Retina (tissue), 1 donor: ENCODE data around the gene NT5E.

Experiments used
- DNase-seq: peaks from one replicate; pipeline ENCODE4 v3.0.0-alpha.2; 2016

The NT5E gene

DNA sequence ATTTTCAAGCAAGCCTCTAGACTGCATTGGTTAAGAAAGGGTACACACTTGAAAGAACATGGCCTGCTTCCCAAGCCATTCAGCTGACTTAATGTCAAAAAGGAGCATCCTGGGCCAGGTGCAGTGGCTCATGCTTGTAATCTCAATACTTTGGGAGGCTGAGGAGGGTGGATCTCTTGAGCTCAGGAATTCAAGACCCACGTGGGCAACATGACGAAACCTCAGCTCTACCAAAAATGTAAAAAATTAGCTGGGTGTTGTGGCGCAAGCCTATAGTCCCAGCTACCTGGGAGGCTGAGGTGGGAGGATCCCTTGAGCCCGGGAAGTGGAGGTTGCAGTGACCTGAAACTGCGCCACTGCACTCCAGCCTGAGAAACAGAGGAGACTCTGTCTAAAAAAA, 26.9 kb upstream of the NT5E start:
- DNase-seq = no peak

DNA sequence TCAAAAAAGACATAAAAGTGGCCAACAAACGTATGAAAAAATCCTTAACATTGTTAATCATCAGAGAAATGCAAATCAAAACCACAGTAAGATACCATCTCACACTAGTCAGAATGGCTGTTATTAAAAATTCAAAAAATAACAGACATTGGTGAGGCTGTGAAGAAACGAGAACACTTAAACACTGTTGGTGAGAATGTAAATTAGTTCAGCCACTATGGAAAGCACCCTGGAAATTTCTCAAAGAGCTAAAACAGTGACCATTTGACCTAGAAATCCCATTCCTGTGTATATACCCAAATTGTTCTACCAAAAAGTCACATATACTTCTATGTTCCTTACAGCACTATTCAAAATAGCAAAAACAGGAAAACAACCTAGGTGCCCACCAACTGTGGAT, 24.9 kb upstream of the NT5E start:
- DNase-seq = no peak

DNA sequence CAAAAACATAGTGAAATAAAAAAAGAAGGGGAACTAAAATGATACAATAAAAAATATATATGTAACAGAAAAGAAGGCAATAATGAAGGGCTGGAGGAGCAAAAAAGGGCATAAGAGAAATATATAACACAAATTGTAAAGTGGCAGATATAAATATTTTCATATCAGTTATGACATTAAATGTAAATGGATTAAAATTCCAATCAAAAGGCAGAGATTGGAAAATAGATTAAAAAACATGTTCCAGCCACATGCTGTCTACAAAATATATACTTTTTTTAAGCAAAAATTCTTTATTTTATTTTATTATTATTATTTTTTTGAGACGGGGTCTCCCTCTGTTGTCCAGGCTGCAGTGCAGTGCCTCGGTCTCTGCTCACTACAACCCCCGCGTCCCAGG, 23.9 kb upstream of the NT5E start:
- DNase-seq = no peak

DNA sequence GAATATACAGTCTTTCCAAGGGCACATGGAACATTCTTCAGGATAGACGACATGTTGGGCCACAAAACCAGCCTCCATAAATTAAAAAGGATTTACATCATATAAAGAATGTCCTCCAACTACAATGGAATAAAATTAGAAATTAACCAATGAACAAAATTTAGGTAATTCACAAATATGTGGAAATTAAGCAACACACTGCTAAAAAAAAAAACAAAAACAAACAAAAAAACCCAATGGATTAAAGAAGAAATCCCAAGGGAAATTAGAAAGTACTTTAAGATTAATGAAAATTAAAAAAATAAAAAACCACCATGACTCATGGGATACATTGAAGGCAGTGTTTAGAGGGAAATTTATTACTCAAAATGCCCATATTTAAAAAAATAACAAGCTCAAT, 21.4 kb upstream of the NT5E start:
- DNase-seq = no peak

DNA sequence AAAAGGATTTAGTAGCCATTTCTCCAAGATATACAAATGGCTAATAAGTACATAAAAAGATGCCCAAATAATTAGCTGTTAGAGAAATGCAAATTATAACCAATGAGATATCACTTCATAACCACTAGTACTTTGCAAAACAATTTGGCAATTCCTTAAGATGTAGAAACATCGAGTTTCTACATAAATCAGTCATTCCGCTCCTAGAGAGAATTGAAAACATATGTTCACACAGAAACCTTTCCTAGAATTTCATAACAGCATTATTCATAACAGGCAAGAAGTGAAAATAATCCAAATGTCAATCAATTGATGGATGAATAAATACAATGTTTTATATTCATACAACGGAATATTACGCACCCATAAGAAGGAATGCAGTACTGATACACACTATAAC, 20.5 kb upstream of the NT5E start:
- no peak for DNase-seq

DNA sequence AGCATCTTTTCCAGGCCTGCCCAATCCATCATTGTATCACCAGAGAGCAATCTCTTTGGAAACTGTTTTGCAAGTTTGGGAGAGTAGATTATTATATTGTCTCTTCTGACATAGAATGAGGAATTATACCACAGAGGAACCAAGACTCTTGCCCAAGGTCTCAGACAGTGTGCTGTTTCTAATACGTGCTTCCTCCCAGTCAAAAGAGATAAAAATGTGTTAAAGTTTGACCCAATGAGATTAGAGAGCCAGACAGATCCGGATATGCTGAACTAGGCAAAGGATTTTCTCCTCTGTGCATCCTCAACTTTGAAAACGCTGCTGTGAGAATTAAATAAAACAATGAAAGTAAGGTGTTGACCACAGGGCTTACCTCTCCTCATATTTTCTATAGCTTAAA, 18.6 kb upstream of the NT5E start:
- no peak for DNase-seq

DNA sequence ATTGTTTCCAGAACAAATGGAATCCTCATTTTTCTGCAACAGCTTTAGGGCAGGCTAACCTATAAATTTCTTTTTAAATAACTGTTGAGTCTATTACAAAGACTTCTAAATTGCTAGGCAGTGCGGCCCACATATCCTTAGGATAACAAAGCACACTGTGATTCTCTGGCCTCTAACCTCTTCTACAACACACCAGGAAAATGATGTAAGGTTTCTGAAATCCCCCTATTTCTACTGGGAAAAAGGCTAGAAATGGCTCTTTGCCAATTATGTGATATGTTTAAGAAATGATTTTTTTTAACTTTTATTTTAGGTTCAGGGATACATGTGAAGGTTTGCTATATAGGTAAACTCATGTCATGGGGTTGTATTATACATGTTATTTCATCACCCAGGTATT, 17.3 kb upstream of the NT5E start:
- DNase-seq = no peak

DNA sequence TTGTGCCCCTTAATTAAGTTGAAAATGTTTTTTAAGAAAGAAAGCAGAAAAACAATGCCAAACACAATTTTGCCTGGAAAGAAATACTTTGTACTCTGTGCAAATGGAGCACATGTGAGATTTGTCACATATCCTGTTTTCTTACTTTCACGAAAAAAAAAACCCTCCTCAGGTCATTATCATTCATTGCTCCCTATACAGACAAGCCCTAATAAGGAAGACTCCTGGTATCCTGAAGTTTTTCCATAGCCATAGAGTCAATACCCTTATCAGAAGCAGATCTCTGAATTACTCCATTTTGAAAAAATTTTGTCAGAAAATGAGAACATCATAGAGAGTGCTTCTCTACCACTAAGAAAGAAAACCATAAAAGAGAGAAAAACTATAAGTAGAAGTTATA, 14.0 kb upstream of the NT5E start:
- no peak for DNase-seq

DNA sequence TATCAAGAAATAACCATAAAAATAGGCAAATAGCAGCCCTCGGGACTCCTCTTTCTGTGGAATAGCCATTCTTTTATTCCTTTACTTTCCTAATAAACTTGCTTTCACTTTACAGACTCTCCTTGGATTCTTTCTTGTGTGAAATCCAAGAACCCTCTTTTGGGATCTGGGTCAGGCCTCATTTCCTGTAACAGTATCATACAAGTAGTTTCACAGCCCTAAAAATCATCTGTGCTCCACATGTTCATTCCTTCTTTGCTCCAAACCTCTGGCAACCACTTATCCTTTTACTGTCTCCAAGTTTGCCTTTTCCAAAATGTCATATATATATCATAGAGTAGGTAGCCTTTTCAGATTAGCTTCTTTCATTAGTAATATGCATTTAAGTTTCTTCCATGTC, 13.5 kb upstream of the NT5E start:
- DNase-seq = no peak

DNA sequence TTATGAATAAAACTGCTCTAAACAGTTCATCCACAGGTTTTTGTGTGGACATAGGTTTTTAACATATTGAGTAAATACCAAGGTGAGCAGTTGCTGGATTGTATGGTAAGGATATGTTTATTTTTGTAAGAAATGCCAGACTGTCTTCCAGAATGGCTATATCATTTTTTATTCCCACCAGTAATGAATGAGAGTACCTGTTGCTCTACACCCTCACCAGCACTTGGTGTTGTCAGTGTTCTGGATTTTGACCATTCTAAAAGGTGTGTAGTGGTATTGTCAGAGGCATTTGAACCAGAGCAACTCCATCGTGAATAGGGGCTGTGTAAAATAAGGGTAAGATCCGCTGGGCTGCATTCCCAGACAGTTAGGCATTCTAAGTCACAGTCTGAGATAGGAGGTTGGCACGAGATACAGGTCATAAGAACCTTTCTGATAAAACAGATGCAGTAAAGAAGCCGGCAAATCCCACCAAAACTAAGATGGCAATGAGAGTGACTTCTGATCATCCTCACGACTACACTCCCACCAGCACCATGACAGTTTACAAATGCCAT, 12.9 kb upstream of the NT5E start:
- DNase-seq = no peak

DNA sequence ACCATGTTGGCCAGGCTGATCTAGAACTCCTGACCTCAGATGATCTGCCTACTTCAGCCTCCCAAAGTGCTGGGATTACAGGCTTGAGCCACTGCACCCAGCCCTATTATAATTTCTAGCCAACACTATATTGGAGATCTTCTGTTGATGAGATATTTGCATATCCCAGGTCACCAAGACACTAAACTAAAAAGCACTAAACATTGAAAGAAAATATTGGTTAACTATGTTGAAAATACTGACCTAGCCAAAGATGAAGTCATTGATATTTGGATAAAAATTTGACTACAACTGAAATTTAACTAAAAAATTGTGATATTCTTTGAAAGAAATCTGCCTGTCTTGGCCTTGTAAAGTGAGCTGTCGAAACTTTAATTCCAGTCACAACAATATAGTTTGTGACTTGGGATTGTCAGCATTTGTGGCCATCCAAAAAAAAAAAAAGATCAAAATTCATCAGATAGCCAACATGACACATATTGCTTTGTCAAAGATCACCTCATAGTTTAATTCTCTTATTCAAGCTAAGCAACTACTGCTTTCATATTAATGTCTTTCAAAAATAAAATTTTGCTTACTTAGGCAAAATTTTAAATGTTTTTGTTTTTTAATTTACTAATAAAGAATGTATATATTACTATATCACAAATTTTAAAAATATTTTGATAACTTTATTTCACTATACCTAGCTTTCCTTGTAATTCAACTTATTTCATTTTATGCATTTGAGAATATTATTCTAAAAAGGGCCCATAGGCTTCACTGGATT, 6.3 kb upstream of the NT5E start:
- DNase-seq = no peak

DNA sequence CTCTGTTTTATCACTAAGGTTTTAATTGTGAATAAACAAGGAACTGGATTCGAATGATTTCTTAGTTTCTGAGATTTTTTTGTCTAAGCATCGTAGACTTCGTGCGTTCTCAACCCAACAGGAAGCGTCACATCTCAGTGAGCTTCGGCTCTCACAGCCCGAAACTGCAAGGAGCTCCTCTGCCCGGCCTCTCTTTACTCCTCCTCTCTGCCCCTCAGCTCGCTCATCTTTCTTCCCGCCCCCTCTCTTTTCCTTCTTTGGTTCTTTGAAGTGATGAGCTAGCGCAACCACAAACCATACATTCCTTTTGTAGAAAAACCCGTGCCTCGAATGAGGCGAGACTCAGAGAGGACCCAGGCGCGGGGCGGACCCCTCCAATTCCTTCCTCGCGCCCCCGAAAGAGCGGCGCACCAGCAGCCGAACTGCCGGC, 480 bp upstream of the NT5E start:
- DNase-seq = no peak

DNA sequence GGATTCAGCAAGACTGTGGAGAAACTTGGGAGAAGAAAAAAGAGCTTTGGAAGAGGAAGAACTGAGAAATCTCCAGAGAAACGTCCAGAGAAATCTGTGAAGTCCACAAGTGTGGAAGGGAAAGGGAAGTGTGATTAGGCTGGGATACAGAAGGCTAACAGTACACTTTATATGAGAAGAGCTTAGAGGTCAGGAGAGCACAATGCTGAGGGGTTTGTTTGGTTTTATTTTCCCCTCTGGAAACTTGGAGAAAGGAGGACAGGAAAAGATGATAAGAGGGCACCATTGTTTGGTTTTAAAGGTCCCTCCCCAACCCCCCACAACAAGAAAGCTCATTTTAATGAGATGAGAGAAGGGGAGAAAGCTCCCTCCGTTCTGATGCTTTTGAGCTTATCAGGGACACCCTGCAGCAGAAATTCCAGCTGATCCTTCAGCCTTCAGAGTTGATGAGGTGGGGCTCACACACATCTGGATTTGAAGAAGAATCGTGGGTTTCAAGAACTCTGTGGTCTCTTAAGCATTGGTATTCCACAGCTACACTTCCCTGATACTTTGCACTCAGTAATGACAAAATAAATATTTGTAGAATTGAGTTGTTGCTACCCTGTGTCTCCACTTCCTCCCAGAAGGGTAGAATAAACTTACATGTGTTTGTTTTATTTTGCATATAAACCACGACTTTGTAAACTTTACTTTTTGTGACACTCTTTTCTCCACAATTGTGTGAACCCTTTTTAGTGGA, 1.9 kb downstream of the NT5E start:
- DNase-seq = no peak

DNA sequence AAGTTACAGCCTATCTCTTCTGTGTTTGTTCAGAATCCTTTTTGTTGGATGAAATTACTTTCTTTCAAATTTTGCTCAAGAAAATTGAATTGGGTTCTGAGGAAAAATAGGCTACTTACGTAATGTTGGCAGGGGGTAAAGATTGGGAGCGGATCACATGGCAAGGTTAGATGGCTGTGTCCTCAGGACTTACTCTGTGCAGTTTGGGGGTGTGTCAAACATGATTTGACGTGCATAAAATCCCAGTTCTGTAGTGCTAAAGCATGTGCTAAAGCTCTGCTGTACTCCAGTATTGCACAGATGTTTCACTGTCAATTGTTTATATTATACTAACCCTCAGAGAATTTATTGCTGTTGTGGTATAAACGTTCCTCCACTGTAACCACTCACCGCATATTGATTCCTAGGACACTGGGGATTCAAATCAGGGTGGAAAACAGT, 2.6 kb downstream of the NT5E start:
- DNase-seq = no peak

DNA sequence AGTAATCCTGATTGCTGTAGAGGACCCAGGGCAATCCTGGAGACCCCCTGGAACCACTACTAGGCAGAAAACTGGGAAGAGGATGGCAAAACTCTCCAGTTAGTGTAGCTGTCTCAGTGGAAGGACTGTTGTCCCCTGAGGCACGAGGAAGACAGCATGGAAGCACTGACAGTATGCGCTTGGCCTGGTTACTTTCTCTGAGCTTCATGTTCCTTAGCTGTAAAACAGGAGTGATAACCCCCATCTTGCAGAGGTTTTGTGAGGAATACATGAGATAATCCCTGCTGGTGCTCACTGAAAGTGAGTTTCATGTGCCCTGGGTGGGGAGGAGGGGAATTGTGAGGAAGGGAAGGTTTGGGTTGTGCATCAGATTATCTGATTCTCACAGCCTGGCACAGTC, 3.2 kb downstream of the NT5E start:
- DNase-seq = no peak

DNA sequence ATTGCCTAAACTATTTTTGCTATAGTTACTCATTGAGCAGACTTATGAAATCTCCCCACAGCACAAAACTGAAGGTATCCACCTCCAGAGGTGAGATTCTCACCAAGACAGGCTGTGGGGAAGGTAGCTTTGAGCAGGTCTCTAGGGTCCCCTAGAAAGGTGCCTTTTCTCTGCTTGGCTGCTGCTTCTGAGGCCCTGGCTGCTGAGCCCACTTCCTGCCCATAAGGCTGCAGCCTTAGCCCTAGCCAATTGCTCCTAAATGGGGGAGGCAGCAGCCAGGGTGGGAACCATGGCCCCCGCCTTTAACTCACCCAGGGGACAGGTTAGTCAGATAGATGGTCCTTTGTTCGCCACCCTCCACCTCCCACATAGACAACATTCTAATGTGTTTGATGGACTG, 3.6 kb downstream of the NT5E start:
- no peak for DNase-seq

DNA sequence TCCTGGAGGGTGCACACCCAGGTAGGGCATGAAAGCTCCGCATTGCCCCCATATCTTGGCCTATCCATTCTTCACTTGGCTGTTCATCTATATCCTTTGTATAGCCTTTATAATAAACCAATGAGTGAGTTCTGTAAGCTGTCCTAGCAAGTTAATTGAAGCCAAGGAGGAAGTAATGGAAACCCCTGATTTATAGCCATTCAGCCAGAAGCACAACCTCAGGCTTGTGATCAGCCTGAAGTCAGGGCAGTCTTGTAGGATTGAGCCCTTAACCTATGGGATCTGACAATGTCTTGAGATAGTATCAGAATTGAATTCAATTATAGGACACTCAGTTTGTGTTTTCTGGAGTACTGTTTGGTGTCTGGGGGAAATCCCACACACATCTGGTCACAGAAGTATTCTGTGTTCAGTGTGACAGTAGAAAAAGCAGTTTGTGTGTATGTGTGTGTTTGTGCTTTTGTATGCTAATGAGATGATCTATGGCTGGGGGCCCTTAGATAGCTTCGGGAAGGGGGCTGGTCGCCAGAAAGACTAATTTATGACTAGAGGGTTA, 5.7 kb downstream of the NT5E start:
- DNase-seq = no peak

DNA sequence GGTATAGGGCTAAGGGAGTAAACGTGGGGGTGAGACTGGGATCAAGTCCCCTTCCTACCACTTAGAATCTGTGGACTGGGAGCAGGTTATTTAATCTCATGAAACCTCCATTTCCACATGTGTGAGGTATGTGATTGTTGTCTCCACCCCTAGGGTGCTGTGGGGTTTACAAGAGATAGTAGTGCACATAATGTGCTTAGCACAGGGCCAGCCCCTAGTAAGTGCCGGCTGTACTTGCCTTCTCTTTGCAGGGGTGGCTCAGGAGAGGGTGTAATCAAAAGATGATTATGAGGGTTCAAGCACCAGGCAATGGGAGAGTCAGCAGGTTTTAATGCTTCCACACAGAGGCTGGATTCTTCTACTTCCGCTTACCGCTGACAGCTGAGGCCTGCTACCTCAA, 6.9 kb downstream of the NT5E start:
- DNase-seq = no peak

DNA sequence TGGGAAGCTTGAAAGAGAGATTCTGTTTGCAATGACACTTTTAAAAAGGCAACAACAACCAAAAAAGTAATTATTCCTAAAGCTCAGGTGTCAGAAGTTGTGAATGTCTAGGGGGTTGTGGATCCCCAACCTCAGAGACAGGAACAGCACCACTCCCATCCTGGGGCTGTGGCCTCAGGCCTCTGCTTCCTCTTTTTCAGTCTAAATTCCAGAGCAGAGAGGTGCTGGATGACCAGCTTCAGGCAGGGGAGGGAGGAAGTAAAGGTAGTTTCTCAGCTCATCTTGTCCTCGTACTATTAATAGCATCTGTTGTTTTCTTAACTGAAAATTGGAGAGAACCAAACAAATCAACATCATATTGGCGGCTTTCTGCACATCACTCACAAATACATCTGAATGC, 8.3 kb downstream of the NT5E start:
- no peak for DNase-seq

DNA sequence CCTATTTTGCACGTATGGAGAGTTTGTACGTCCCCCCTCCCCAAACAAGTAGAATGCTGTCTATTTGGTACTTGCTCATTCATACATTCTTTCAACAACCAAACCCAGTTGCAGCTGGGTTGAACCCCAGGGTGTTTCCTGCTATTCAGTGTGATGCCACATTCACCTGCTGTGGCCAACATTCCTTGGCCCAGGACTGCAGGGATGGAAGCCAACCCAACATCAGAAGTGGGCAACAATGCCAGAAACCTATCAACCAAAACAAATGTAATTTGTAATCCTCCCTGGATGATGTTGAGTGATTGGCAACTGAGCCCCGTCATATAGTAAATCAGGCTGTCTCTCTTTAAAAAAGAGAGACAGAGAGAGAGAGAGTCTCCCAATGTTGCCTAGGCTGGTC, 8.9 kb downstream of the NT5E start:
- DNase-seq = no peak

DNA sequence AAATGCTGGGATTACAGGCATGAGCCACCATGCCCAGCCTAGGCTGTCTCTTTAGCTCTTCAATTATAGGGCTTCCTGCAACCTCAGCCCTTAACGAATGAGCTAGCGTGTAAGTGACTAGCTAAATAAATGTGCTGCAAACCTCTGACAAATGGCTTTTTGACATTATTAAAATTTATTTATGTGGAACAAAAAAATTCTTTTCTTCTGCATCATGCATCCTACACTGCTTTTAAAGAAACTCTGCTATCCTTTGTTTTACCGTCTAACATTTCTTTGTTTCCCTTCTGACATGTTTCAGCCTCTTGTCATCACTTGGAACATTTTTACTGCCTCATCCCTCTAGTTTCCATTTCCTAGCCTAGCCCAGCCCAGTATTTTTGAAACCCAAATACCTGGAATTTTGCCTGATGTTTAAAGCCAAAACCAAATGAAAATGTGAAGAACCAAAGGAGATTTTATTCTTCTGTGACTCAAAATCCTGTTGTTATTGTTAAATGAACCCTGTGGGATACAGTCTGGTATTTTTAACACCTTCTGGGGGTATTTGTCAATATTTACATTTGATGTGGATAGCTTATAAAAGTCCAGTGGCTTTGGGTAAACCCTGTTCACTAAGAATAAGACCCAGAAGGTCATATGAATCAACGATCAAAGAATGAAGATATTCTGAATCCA, 9.5 kb downstream of the NT5E start:
- DNase-seq = no peak

DNA sequence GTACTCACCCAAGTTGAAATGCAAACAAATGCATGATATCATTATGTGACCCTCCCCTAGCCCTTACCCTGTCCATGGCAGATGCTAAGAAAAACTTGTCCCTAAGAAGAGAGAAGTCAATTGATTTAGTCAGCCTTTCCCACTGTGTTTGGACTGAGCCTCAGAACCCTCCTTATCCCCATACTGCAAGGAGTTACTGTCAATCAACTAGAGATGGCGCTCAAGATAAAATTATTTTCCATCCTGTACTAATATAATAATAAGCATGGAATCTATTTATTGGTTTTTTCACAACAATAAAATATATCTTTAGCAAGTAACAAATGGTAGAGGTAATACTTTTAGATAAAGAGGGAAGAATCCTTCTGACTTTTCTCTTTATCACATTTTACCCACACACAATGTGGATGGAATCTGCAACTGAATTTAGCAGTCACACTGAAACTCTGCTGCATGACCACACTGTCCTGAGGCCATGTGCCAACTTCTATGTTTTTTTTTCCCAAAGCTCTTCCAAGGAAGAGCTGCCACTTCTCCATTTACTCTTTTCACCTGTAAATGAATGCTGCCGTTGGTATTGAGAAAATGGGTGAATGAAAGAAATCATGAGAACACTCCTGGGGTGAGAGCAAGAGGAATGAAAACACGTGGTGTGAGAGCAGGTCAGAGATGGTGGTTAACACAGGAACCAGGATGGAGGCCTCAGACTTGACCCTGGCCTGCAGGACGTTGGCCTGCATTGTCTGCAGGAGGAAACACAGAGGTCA, 10.5 kb downstream of the NT5E start:
- no peak for DNase-seq
